Testis (tissue), 3 donors: ENCODE results near the gene ZNF324B. TPM values are rescaled to one million over a fixed set of nuclear protein-coding genes. Genes with fewer than 3 reads are reported as not detected.

Source experiments
- DNase-seq: peaks from one replicate; pipeline ENCODE4 v3.0.0-alpha.2; 2019
- H3K27ac ChIP-seq, 2 donors: fragments of 200-600 bp; sonication (generic); one replicate each; pipeline ENCODE4 v1.5.1; 2019
- H3K27me3 ChIP-seq: fragments of 200-600 bp; sonication (generic); one replicate; pipeline ENCODE4 v1.5.1; 2019
- H3K36me3 ChIP-seq: fragments of 200-600 bp; sonication (generic); one replicate; pipeline ENCODE4 v1.5.1; 2017; ENCODE audit warnings: low read depth; ENCODE audit errors: missing control alignments
- H3K4me1 ChIP-seq: fragments of 200-600 bp; sonication (generic); one replicate; pipeline ENCODE4 v1.5.1; 2019
- H3K4me3 ChIP-seq, 2 donors: fragments of 200-600 bp; sonication (generic); one replicate each; pipeline ENCODE4 v1.5.1; 2017 to 2019
- H3K9me3 ChIP-seq: fragments of 200-600 bp; sonication (generic); one replicate; pipeline ENCODE4 v1.5.1; 2017
- CTCF ChIP-seq, 3 experiments: fragments of 450-650 bp in 2 of 3; fragments of 200-600 bp in 1 of 3; sonication (generic) in 1 of 3; IDR thresholded peaks; one replicate each; pipeline ENCODE4 v1.5.1; 2016 to 2019; ENCODE audit warnings: antibody characterized with exemption in 3 of 3, mild to moderate bottlenecking in 2 of 3, moderate library complexity in 1 of 3
- POLR2A ChIP-seq: fragments of 450-650 bp; IDR thresholded peaks from one replicate; pipeline ENCODE4 v1.6.1; 2017; ENCODE audit warnings: antibody characterized with exemption, mild to moderate bottlenecking, moderate library complexity
- WGBS, 2 donors: methylation state at CpG; one replicate each; pipeline ENCODE4 v1.1.5; 2018; 5-methylcytosine and 5-hydroxymethylcytosine counted together
- intact Hi-C: fragments of 100-400 bp; cut with DNase I; formaldehyde crosslinking; loops from one replicate; pipeline ENCODE4 v1.15.1; 2023; ENCODE audit warnings: low total_unique reads
- polyA plus RNA-seq: library from polyadenylated mRNA; stranded (reverse); fragments of 350-450 nt; fragmentation: Illumina TruSeq; extraction: RNeasy Lipid Tissue Mini Kit (QIAGEN cat#74804); gene quantifications from one replicate; pipeline ENCODE4 v1.2.3, GENCODE V29; 2014; ENCODE audit warnings: low read depth, low replicate concordance; ENCODE audit not compliant: insufficient read depth
- total RNA-seq, 2 donors: library from RNA; depleted of rRNA; stranded (reverse); fragments of >200 nt; gene quantifications; one replicate each; pipeline ENCODE4 v1.2.3, GENCODE V29; 2016

Gene ZNF324B
- total and polyA plus RNA-seq, 3 donors from 2014 or later = 4.8 to 15.8 (median 8.5) TPM

- DNase-seq = no peak
- no peak for TF ChIP-seq POLR2A
- no peak for TF ChIP-seq CTCF (IDR thresholded peaks at IDR 0.05)
- Histone ChIP-seq H3K27ac (no peak overlapping the region), H3K27me3 (no peaks in the 10 kb centered on the region), H3K36me3 (no peaks in the 10 kb centered on the region), H3K9me3 (no peaks in the 10 kb centered on the region), H3K4me1 (peaks cover 16% of the 10 kb centered on the region), H3K4me3 (no peak overlapping the region)
- intact Hi-C loops = no loop called here
Observed at GRCh38 chr19:58473775-58474174, 22.4 kb downstream of the ZNF324B start.

- no peak overlapping the region for H3K4me3 ChIP-seq
- peaks cover 16% of the 10 kb centered on the region for H3K4me1 ChIP-seq
- H3K36me3 ChIP-seq = no peaks in the 10 kb centered on the region
- no peaks in the 10 kb centered on the region for H3K27me3 ChIP-seq
- TF ChIP-seq POLR2A (no peak), CTCF (IDR thresholded peaks at IDR 0.05) (no peak)
- no peaks in the 10 kb centered on the region for H3K9me3 ChIP-seq
- intact Hi-C loops = no loop called here
- WGBS, 2 donors = 80 to 84% methylated on average over 12 of the region's 12 CpGs
- H3K27ac ChIP-seq = no peak overlapping the region
- no peak for DNase-seq
Observed at GRCh38 chr19:58474291-58474996, 23.0 kb downstream of the ZNF324B start.

GRCh38 chr19:58474997-58475713 is 23.7 kb downstream of the ZNF324B start:
- H3K4me1 ChIP-seq = peaks cover 16% of the 10 kb centered on the region
- DNase-seq = no peak
- H3K27me3 ChIP-seq = no peaks in the 10 kb centered on the region
- peak overlapping the region; percentile 73 to 93 for H3K27ac ChIP-seq
- TF ChIP-seq POLR2A = no peak
- no peak for TF ChIP-seq CTCF (IDR thresholded peaks at IDR 0.05)
- no peaks in the 10 kb centered on the region for H3K9me3 ChIP-seq
- H3K4me3 ChIP-seq = peak overlapping the region; percentile 66 to 68
- WGBS, 2 donors = 20 to 25% methylated on average over 12 to 27 of the region's 27 CpGs
- H3K36me3 ChIP-seq = no peaks in the 10 kb centered on the region
- intact Hi-C loops = no loop called here

- peaks cover 16% of the 10 kb centered on the region for H3K4me1 ChIP-seq
- H3K36me3 ChIP-seq = no peaks in the 10 kb centered on the region
- DNase-seq = peak; percentile 99
- no peaks in the 10 kb centered on the region for H3K27me3 ChIP-seq
- peak within 1 kb of the TSS; percentile 66 to 68 for H3K4me3 ChIP-seq
- no peaks in the 10 kb centered on the region for H3K9me3 ChIP-seq
- intact Hi-C loops = no loop called here
- 0 to 1% methylated on average over 10 to 63 of the region's 64 CpGs for WGBS, 2 donors
- H3K27ac ChIP-seq = peak within 1 kb of the TSS; percentile 73 to 93
- no peak for TF ChIP-seq POLR2A
- peak in 1 of 3 experiments; percentile 0 for TF ChIP-seq CTCF (IDR thresholded peaks at IDR 0.05)
Observed at GRCh38 chr19:58475714-58476497, 24.5 kb downstream of the ZNF324B start, which contains the start of gene ZNF446. ZNF446 (plus strand) TSS chr19:58476352; CDS start chr19:58477219, 867 bp downstream.
